Measurements from ENCODE around the gene REXO1.

REXO1 gene

GRCh38 chr19:1841209-1841924 is 6.9 kb downstream of the REXO1 start:
- TF ChIP-seq CTCF (IDR thresholded peaks at IDR 0.05; ENCODE audit: low read depth, low read length), result no peak
- DNase-seq (ENCODE audit: extremely low read depth, low read depth), result no peak

DNA sequence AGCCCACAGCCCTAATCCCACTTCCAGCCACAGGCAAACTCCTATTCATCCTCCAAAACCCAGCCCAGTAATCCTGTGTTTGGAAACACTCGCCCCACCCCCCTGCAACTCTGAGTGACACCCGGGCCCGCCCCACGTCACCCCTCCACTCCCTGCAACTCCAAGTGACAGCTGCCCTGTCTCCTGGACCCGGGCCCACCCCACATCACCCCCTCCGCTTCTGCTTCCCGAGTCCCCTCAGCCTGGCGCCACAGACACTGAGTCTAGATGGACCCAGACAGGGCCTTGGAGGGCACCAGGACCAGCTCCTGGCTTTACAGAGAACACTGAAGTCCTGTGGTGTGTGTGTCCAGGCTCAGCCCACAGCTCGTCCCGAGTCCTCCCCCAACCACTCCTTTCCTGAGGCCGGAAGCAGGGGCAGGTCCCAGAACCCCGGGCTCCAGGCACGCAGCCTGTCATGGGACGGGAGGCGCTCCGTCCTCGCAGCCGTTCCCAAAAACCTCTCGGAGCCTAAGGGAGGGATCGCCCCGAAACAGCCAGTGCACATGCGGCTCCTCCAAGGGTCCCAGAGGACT is 7.7 kb downstream of the REXO1 start:
- TF ChIP-seq CTCF (IDR thresholded peaks at IDR 0.05; ENCODE audit: low read depth, low read length), result no peak
- no peak for DNase-seq (ENCODE audit: extremely low read depth, low read depth)

GRCh38 chr19:1839658-1840540 is 8.4 kb downstream of the REXO1 start:
- TF ChIP-seq CTCF (IDR thresholded peaks at IDR 0.05; ENCODE audit: low read depth, low read length), result no peak
- no peak for DNase-seq (ENCODE audit: extremely low read depth, low read depth)

- TF ChIP-seq CTCF (IDR thresholded peaks at IDR 0.05; ENCODE audit: low read depth, low read length), result peak; percentile 97
- DNase-seq (ENCODE audit: extremely low read depth, low read depth), result no peak
Measured at GRCh38 chr19:1837625-1838105, 10.6 kb downstream of the REXO1 start.

GRCh38 chr19:1837222-1837565 is 11.1 kb downstream of the REXO1 start:
- TF ChIP-seq CTCF (IDR thresholded peaks at IDR 0.05; ENCODE audit: low read depth, low read length), result no peak
- no peak for DNase-seq (ENCODE audit: extremely low read depth, low read depth)

- no peak for DNase-seq (ENCODE audit: extremely low read depth, low read depth)
- no peak for TF ChIP-seq CTCF (IDR thresholded peaks at IDR 0.05; ENCODE audit: low read depth, low read length)
Measured at GRCh38 chr19:1836458-1837221, 11.6 kb downstream of the REXO1 start.

Data from AG09319 (cell line).